HCT116 (cell line): Measurements from ENCODE around the gene TNPO1.

ENCODE experiments used
- EZH2 ChIP-seq: fragments of 200-600 bp; sonication (generic); IDR thresholded peaks from 2 replicates; pipeline ENCODE4 v1.6.1; 2017; ENCODE audit warnings: antibody characterized with exemption, mixed run types
- POLR2A ChIP-seq: IDR thresholded peaks from 2 replicates; pipeline ENCODE4 v1.7.0; 2011; ENCODE audit warnings: borderline replicate concordance; ENCODE audit not compliant: insufficient read depth, insufficient read length; ENCODE audit errors: extremely low read depth
- RAD21 ChIP-seq: IDR thresholded peaks from 2 replicates; pipeline ENCODE4 v1.6.1; 2012; ENCODE audit warnings: low read depth, mild to moderate bottlenecking
- SIN3A ChIP-seq: IDR thresholded peaks from 2 replicates; pipeline ENCODE4 v1.6.1; 2012; ENCODE audit warnings: low read depth
- SRF ChIP-seq: IDR thresholded peaks from 2 replicates; pipeline ENCODE4 v1.6.1; 2012; ENCODE audit warnings: low read depth
- TF ChIP-seq, protein P1 (sequence below): IDR thresholded peaks from 2 replicates; pipeline ENCODE4 v1.6.1; 2012
- TF ChIP-seq, protein P2 (sequence below), 3 experiments: fragments of 200-600 bp in 1 of 3; sonication (generic) in 1 of 3; IDR thresholded peaks in 2 of 3; conservative IDR thresholded peaks in 1 of 3; 2 replicates each; pipeline ENCODE4 v1.5.1; 2012 to 2017; ENCODE audit warnings: low read depth in 2 of 3, low read length in 2 of 3, antibody characterized with exemption in 1 of 3, borderline replicate concordance in 1 of 3, control low read depth in 1 of 3, mild to moderate bottlenecking in 1 of 3, mixed read lengths in 1 of 3, mixed run types in 1 of 3, moderate library complexity in 1 of 3; ENCODE audit not compliant: insufficient read depth in 1 of 3
- TF ChIP-seq, protein P3 (sequence below): IDR thresholded peaks from 2 replicates; pipeline ENCODE4 v1.6.1; 2012
- TF ChIP-seq, protein P4 (sequence below): IDR thresholded peaks from 2 replicates; pipeline ENCODE4 v1.6.1; 2012; ENCODE audit warnings: low read depth

GRCh38 chr5:72895758-72896157 lies 79.3 kb downstream of the TNPO1 start:
- TF ChIP-seq, protein P1, sequence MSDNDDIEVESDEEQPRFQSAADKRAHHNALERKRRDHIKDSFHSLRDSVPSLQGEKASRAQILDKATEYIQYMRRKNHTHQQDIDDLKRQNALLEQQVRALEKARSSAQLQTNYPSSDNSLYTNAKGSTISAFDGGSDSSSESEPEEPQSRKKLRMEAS: no peak
- TF ChIP-seq, protein P2, sequence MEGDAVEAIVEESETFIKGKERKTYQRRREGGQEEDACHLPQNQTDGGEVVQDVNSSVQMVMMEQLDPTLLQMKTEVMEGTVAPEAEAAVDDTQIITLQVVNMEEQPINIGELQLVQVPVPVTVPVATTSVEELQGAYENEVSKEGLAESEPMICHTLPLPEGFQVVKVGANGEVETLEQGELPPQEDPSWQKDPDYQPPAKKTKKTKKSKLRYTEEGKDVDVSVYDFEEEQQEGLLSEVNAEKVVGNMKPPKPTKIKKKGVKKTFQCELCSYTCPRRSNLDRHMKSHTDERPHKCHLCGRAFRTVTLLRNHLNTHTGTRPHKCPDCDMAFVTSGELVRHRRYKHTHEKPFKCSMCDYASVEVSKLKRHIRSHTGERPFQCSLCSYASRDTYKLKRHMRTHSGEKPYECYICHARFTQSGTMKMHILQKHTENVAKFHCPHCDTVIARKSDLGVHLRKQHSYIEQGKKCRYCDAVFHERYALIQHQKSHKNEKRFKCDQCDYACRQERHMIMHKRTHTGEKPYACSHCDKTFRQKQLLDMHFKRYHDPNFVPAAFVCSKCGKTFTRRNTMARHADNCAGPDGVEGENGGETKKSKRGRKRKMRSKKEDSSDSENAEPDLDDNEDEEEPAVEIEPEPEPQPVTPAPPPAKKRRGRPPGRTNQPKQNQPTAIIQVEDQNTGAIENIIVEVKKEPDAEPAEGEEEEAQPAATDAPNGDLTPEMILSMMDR (IDR thresholded peaks at IDR 0.05 in 2 of 3, conservative IDR thresholded peaks at IDR 0.05 in 1 of 3; ENCODE audit: borderline replicate concordance in 1 of 3, insufficient read depth in 1 of 3, low read depth in 2 of 3, low read length in 2 of 3): no peak
- TF ChIP-seq, protein P3, sequence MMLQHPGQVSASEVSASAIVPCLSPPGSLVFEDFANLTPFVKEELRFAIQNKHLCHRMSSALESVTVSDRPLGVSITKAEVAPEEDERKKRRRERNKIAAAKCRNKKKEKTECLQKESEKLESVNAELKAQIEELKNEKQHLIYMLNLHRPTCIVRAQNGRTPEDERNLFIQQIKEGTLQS: no peak
- TF ChIP-seq EZH2: no peak
- TF ChIP-seq POLR2A: no peak
- TF ChIP-seq, protein P4, sequence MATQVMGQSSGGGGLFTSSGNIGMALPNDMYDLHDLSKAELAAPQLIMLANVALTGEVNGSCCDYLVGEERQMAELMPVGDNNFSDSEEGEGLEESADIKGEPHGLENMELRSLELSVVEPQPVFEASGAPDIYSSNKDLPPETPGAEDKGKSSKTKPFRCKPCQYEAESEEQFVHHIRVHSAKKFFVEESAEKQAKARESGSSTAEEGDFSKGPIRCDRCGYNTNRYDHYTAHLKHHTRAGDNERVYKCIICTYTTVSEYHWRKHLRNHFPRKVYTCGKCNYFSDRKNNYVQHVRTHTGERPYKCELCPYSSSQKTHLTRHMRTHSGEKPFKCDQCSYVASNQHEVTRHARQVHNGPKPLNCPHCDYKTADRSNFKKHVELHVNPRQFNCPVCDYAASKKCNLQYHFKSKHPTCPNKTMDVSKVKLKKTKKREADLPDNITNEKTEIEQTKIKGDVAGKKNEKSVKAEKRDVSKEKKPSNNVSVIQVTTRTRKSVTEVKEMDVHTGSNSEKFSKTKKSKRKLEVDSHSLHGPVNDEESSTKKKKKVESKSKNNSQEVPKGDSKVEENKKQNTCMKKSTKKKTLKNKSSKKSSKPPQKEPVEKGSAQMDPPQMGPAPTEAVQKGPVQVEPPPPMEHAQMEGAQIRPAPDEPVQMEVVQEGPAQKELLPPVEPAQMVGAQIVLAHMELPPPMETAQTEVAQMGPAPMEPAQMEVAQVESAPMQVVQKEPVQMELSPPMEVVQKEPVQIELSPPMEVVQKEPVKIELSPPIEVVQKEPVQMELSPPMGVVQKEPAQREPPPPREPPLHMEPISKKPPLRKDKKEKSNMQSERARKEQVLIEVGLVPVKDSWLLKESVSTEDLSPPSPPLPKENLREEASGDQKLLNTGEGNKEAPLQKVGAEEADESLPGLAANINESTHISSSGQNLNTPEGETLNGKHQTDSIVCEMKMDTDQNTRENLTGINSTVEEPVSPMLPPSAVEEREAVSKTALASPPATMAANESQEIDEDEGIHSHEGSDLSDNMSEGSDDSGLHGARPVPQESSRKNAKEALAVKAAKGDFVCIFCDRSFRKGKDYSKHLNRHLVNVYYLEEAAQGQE: no peak
- no peak for TF ChIP-seq SRF
- TF ChIP-seq SIN3A: no peak
- no peak for TF ChIP-seq RAD21
